GM18498 (cell line): ENCODE data around the gene CHRM5.
A peak's percentile ranks its signal among the peaks of the same experiment; 100 is the strongest.
"Not testable (repeated sequence)": the region's sequence is repeated elsewhere in the genome, so short reads cannot be mapped to it uniquely, and the experiment has no call there.

Experiments used
- ATAC-seq: cut with Tn5 transposase; IDR thresholded peaks from one replicate; pipeline ENCODE4 v1.9.1; 2021; ENCODE audit warnings: mild to moderate bottlenecking, moderate library complexity; ENCODE audit not compliant: unreplicated experiment

The CHRM5 gene

GRCh38 chr15:34038023-34038870, 70.0 kb downstream of the CHRM5 start:
- peak; percentile 78 for ATAC-seq

GRCh38 chr15:34038871-34039789, 70.8 kb downstream of the CHRM5 start, which contains the start of gene AVEN:
Gene AVEN, minus strand, starts transcription at chr15:34039204. Its CDS starts 158 bp downstream, at chr15:34039046.
- peak; percentile 61 for ATAC-seq

GRCh38 chr15:34039790-34040113, 71.5 kb downstream of the CHRM5 start:
- peak; percentile 10 for ATAC-seq

GRCh38 chr15:34043391-34043790, 75.1 kb downstream of the CHRM5 start:
- ATAC-seq: no peak

- no peak for ATAC-seq
These were observed 75.5 kb downstream of the CHRM5 start for GRCh38 chr15:34043813-34044212.

- ATAC-seq: no peak
These were observed 78.3 kb downstream of the CHRM5 start for GRCh38 chr15:34046471-34047145.

- no peak for ATAC-seq
These were observed 79.8 kb downstream of the CHRM5 start for GRCh38 chr15:34047893-34048775.

GRCh38 chr15:34049112-34049511, 80.8 kb downstream of the CHRM5 start:
- ATAC-seq: no peak

GRCh38 chr15:34050385-34050784, 82.1 kb downstream of the CHRM5 start:
- ATAC-seq: not testable (repeated sequence)

- no peak for ATAC-seq
These were observed 85.9 kb downstream of the CHRM5 start for GRCh38 chr15:34054081-34054707.

- ATAC-seq: no peak
These were observed 87.7 kb downstream of the CHRM5 start for GRCh38 chr15:34055868-34056595.

GRCh38 chr15:34056911-34057310, 88.6 kb downstream of the CHRM5 start:
- ATAC-seq: no peak

- no peak for ATAC-seq
These were observed 91.2 kb downstream of the CHRM5 start for GRCh38 chr15:34059476-34059875.

- ATAC-seq: no peak
These were observed 91.6 kb downstream of the CHRM5 start for GRCh38 chr15:34059946-34060345.

- no peak for ATAC-seq
These were observed 96.1 kb downstream of the CHRM5 start for GRCh38 chr15:34064438-34064837.

GRCh38 chr15:34065261-34065660, 97.0 kb downstream of the CHRM5 start:
- no peak for ATAC-seq

- ATAC-seq: no peak
These were observed 97.6 kb downstream of the CHRM5 start for GRCh38 chr15:34065941-34066340.

GRCh38 chr15:34070003-34070402, 101.7 kb downstream of the CHRM5 start:
- ATAC-seq: no peak

- ATAC-seq: no peak
These were observed 108.5 kb downstream of the CHRM5 start for GRCh38 chr15:34076785-34077184.
